CD4-positive, CD25-positive, alpha-beta regulatory T cell (primary cell): ENCODE results near the gene CXCR2. TPM values are rescaled to one million over a fixed set of nuclear protein-coding genes. Genes with fewer than 3 reads are reported as not detected.
"Not testable (repeated sequence)": the region's sequence is repeated elsewhere in the genome, so short reads cannot be mapped to it uniquely, and the experiment has no call there.

Source experiments
- ATAC-seq, 2 donors: fragments of 150-1000 bp; cut with Tn5 transposase; one replicate each; pipeline ENCODE4 v1.10.0; 2021; ENCODE audit warnings: low read depth in 2 of 2, moderate number of reproducible peaks in 2 of 2, moderate library complexity in 1 of 2
- DNase-seq, 3 donors: peaks; one replicate each; pipeline versions ENCODE4 v3.0.0 to v3.0.0-alpha.2; 2012 to 2022; ENCODE audit warnings: mixed read lengths in 1 of 3
- H3K27ac ChIP-seq: one replicate; pipeline ENCODE4 v1.7.0; 2013; ENCODE audit warnings: mild to moderate bottlenecking, low read length; ENCODE audit not compliant: insufficient read depth, poor library complexity, severe bottlenecking
- H3K27me3 ChIP-seq: one replicate; pipeline ENCODE4 v1.7.0; 2013; ENCODE audit warnings: low read length; ENCODE audit not compliant: control insufficient read depth, insufficient read depth
- H3K36me3 ChIP-seq: one replicate; pipeline ENCODE4 v1.7.0; 2013; ENCODE audit warnings: mild to moderate bottlenecking, low read length, moderate library complexity; ENCODE audit not compliant: control insufficient read depth, insufficient read depth
- H3K4me1 ChIP-seq: 2 replicates; pipeline ENCODE4 v1.7.0; 2013; ENCODE audit warnings: mild to moderate bottlenecking, low read length; ENCODE audit not compliant: insufficient read depth, control insufficient read depth, poor library complexity, severe bottlenecking
- H3K4me3 ChIP-seq: one replicate; pipeline ENCODE4 v1.7.0; 2013; ENCODE audit warnings: low read depth, mild to moderate bottlenecking, low read length, moderate library complexity
- H3K9me3 ChIP-seq, 2 experiments: 1 replicate in 1 of 2; 2 replicates in 1 of 2; pipeline ENCODE4 v1.7.0; 2013; ENCODE audit warnings: low read length in 2 of 2, mild to moderate bottlenecking in 1 of 2, moderate library complexity in 1 of 2; ENCODE audit not compliant: control insufficient read depth in 2 of 2
- H3K27ac Mint-ChIP-seq, 3 donors: one replicate each; pipeline ENCODE4 v1.8.0; 2020 to 2022; ENCODE audit warnings: mild to moderate bottlenecking in 3 of 3, mixed read lengths in 3 of 3, moderate library complexity in 2 of 3
- H3K27me3 Mint-ChIP-seq: one replicate; pipeline ENCODE4 v1.8.0; 2022; ENCODE audit warnings: mild to moderate bottlenecking, mixed read lengths
- H3K36me3 Mint-ChIP-seq: one replicate; pipeline ENCODE4 v1.8.0; 2020; ENCODE audit warnings: mixed read lengths
- H3K4me1 Mint-ChIP-seq, 4 donors: one replicate each; pipeline ENCODE4 v1.8.0; 2020 to 2022; ENCODE audit warnings: mixed read lengths in 4 of 4, mild to moderate bottlenecking in 1 of 4
- H3K4me3 Mint-ChIP-seq, 4 donors: one replicate each; pipeline ENCODE4 v1.8.0; 2020 to 2022; ENCODE audit warnings: mild to moderate bottlenecking in 4 of 4, mixed read lengths in 4 of 4, moderate library complexity in 3 of 4
- H3K9me3 Mint-ChIP-seq, 7 donors: one replicate each; pipeline ENCODE4 v1.8.0; 2020 to 2022; ENCODE audit warnings: mixed read lengths in 7 of 7, mild to moderate bottlenecking in 3 of 7, moderate library complexity in 2 of 7
- polyA plus RNA-seq, 4 donors: library from polyadenylated mRNA; unstranded; fragments of 300-500 nt; fragmentation: Illumina TruSeq; gene quantifications; one replicate each; pipeline ENCODE4 v1.2.3, GENCODE V29; 2021
- total RNA-seq: library from RNA; stranded (reverse); gene quantifications from one replicate; pipeline ENCODE4 v1.2.3, GENCODE V29; 2022

CXCR2 gene
- total and polyA plus RNA-seq, 5 donors from 2014 or later, result not detected

- Mint-ChIP-seq H3K4me1 (peaks cover 8 to 41% (median 16%) of the 10 kb centered on the region in 4 donors), H3K36me3 (no peaks in the 10 kb centered on the region), H3K4me3 (peak overlapping the region in 1 of 4 donors; percentile 78), H3K27me3 (peaks cover 18% of the 10 kb centered on the region), H3K9me3 (no peaks in the 10 kb centered on the region), H3K27ac (no peak overlapping the region)
- Histone ChIP-seq H3K36me3 (no peaks in the 10 kb centered on the region), H3K4me1 (peaks cover 24% of the 10 kb centered on the region), H3K4me3 (no peak overlapping the region), H3K9me3 (no peaks in the 10 kb centered on the region), H3K27me3 (peaks cover 9% of the 10 kb centered on the region), H3K27ac (no peak overlapping the region)
- ATAC-seq (no peak), DNase-seq (no peak)
These were observed 44.1 kb downstream of the CXCR2 start for GRCh38 chr2:218169757-218170546.

DNA sequence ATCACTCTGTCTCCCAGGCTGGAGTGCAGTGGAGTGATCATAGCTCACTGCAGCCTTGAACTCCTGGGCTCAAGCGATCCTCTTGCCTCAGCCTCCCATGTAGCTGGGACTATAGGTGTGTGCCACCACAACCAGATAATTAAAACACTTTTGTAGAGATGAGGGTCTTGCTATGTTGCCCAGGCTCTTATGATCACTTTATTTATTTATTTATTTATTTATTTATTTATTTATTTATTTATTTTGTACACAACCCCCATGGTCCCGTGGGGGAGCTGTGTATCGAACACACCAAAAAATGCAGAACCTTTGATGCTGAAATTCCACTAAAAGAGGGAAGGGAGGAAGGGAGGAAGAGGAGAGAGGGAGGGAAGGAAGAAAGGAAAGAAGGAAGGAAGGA lies 45.9 kb downstream of the CXCR2 start:
- ATAC-seq, DNase-seq, H3K9me3 Mint-ChIP-seq, H3K4me3 Mint-ChIP-seq, H3K4me3 ChIP-seq, H3K36me3 Mint-ChIP-seq, H3K27ac ChIP-seq, H3K27me3 ChIP-seq, H3K27ac Mint-ChIP-seq, H3K36me3 ChIP-seq, H3K9me3 ChIP-seq: not testable (repeated sequence)
- peaks cover 4 to 29% (median 9%) of the 10 kb centered on the region in 4 donors for H3K4me1 Mint-ChIP-seq
- H3K4me1 ChIP-seq, result peaks cover 19% of the 10 kb centered on the region
- peaks cover 18% of the 10 kb centered on the region for H3K27me3 Mint-ChIP-seq

- H3K4me3 Mint-ChIP-seq, result no peak overlapping the region
- H3K27me3 Mint-ChIP-seq, result peaks cover 14% of the 10 kb centered on the region
- Histone ChIP-seq H3K27ac (no peak overlapping the region), H3K36me3 (no peaks in the 10 kb centered on the region), H3K9me3 (no peaks in the 10 kb centered on the region), H3K4me1 (peaks cover 10% of the 10 kb centered on the region), H3K4me3 (no peak overlapping the region), H3K27me3 (peaks cover 7% of the 10 kb centered on the region)
- no peak overlapping the region for H3K27ac Mint-ChIP-seq
- no peaks in the 10 kb centered on the region for H3K9me3 Mint-ChIP-seq
- ATAC-seq, result no peak
- H3K4me1 Mint-ChIP-seq, result peaks cover 0 to 18% (median 4%) of the 10 kb centered on the region in 4 donors
- H3K36me3 Mint-ChIP-seq, result no peaks in the 10 kb centered on the region
- no peak for DNase-seq
These were observed 47.0 kb downstream of the CXCR2 start for GRCh38 chr2:218172845-218173244.

GRCh38 chr2:218179782-218180181 lies 54.0 kb downstream of the CXCR2 start:
- no peak overlapping the region for H3K27ac Mint-ChIP-seq
- DNase-seq, result no peak
- H3K4me1 ChIP-seq, result no peaks in the 10 kb centered on the region
- H3K27me3 Mint-ChIP-seq, result peaks cover 29% of the 10 kb centered on the region
- H3K9me3 ChIP-seq, result no peaks in the 10 kb centered on the region
- H3K9me3 Mint-ChIP-seq, result peaks cover 0 to 1% (median 0%) of the 10 kb centered on the region in 7 donors
- no peaks in the 10 kb centered on the region for H3K27me3 ChIP-seq
- H3K36me3 ChIP-seq, result no peaks in the 10 kb centered on the region
- H3K27ac ChIP-seq, result no peak overlapping the region
- H3K4me3 Mint-ChIP-seq, result no peak overlapping the region
- ATAC-seq, result no peak
- H3K36me3 Mint-ChIP-seq, result no peaks in the 10 kb centered on the region
- H3K4me1 Mint-ChIP-seq, result no peaks in the 10 kb centered on the region
- H3K4me3 ChIP-seq, result no peak overlapping the region

DNA sequence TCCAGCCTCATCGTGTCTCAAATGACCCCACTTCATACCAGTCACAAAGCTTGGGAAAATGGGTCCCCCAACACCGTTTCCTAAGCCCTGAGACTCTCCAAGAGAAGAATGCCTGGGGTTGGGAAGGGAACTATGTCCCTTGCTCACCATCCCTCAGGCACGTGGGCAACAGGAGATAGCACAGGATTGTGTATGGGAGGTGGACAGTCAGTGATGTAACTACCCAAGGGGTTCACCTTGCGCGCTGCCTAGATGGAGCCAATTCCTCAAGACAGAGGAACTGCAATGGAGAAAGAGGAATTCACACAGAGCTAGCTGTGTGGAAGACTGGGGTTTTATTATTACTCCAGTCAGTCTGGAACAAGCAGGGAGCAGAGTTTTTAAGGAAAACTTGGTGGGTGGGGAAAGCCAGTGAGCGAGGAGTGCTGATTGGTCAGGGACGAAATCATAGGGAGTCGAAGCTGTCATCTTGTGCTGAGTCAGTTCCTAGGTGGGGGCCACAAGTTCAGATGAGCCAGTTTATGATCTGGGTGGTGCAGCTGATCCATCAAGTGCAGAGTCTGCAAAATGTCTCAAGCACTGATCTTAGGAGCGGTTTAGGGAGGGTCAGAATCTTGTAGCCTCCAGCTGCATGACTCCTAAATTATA lies 54.8 kb downstream of the CXCR2 start:
- no peak overlapping the region for H3K4me3 ChIP-seq
- no peak overlapping the region for H3K27ac Mint-ChIP-seq
- no peak for DNase-seq

GRCh38 chr2:218184331-218184730 lies 58.5 kb downstream of the CXCR2 start:
- Histone ChIP-seq H3K27ac (no peak overlapping the region), H3K4me3 (no peak overlapping the region), H3K9me3 (no peaks in the 10 kb centered on the region), H3K4me1 (peaks cover 6% of the 10 kb centered on the region), H3K27me3 (no peaks in the 10 kb centered on the region), H3K36me3 (no peaks in the 10 kb centered on the region)
- ATAC-seq (no peak), DNase-seq (no peak)
- Mint-ChIP-seq H3K4me1 (peaks cover 0 to 7% (median 2%) of the 10 kb centered on the region in 4 donors), H3K9me3 (no peaks in the 10 kb centered on the region), H3K27ac (no peak overlapping the region), H3K4me3 (no peak overlapping the region), H3K27me3 (peaks cover 16% of the 10 kb centered on the region), H3K36me3 (no peaks in the 10 kb centered on the region)

More for the DNA sequence above, 54.8 kb downstream of the CXCR2 start:
- peaks cover 0 to 1% (median 0%) of the 10 kb centered on the region in 7 donors for H3K9me3 Mint-ChIP-seq
- no peak for ATAC-seq
- no peaks in the 10 kb centered on the region for H3K27me3 ChIP-seq
- H3K4me3 Mint-ChIP-seq, result no peak overlapping the region
- H3K4me1 Mint-ChIP-seq, result no peaks in the 10 kb centered on the region
- no peaks in the 10 kb centered on the region for H3K4me1 ChIP-seq
- H3K36me3 Mint-ChIP-seq, result no peaks in the 10 kb centered on the region
- no peaks in the 10 kb centered on the region for H3K36me3 ChIP-seq
- H3K27me3 Mint-ChIP-seq, result peaks cover 29% of the 10 kb centered on the region
- H3K9me3 ChIP-seq, result no peaks in the 10 kb centered on the region
- no peak overlapping the region for H3K27ac ChIP-seq

GRCh38 chr2:218186355-218186766 lies 60.5 kb downstream of the CXCR2 start:
- Histone ChIP-seq H3K27ac (no peak overlapping the region), H3K4me1 (peaks cover 6% of the 10 kb centered on the region), H3K27me3 (no peaks in the 10 kb centered on the region), H3K4me3 (no peak overlapping the region), H3K36me3 (no peaks in the 10 kb centered on the region), H3K9me3 (no peaks in the 10 kb centered on the region)
- Mint-ChIP-seq H3K36me3 (no peaks in the 10 kb centered on the region), H3K9me3 (no peaks in the 10 kb centered on the region), H3K27me3 (peaks cover 6% of the 10 kb centered on the region), H3K27ac (peak overlapping the region in 1 of 3 donors; percentile 76), H3K4me3 (no peak overlapping the region), H3K4me1 (peaks cover 0 to 7% (median 2%) of the 10 kb centered on the region in 4 donors)
- peak; percentile 57 to 82 (median 73) for DNase-seq
- ATAC-seq, result peak; percentile 88 to 93
